HFF-Myc (cell line): ENCODE results near the gene STK32C.

Experiments
- DNase-seq: peaks from one replicate; pipeline ENCODE4 v3.0.0-alpha.2; 2011; ENCODE audit warnings: low read depth; ENCODE audit errors: extremely low read depth
- H3K4me3 ChIP-seq: replicated peaks from 2 replicates; pipeline ENCODE4 v1.5.1; 2011; ENCODE audit warnings: low read depth, mild to moderate bottlenecking, control low read depth, low read length
- CTCF ChIP-seq: IDR thresholded peaks from 2 replicates; pipeline ENCODE4 v1.5.1; 2012; ENCODE audit warnings: mild to moderate bottlenecking, low read depth, low read length, control low read depth; ENCODE audit errors: missing control alignments

The STK32C gene

GRCh38 chr10:132241086-132241485 lies 66.7 kb downstream of the STK32C start:
- DNase-seq: no peak
- TF ChIP-seq CTCF: no peak
- no peak overlapping the region for H3K4me3 ChIP-seq

- TF ChIP-seq CTCF: no peak
- DNase-seq: no peak
- H3K4me3 ChIP-seq: no peak overlapping the region
These were observed 67.2 kb downstream of the STK32C start for GRCh38 chr10:132240581-132240980.

- TF ChIP-seq CTCF: no peak
- DNase-seq: no peak
- no peak overlapping the region for H3K4me3 ChIP-seq
These were observed 67.6 kb downstream of the STK32C start for GRCh38 chr10:132240156-132240555.

- no peak overlapping the region for H3K4me3 ChIP-seq
- TF ChIP-seq CTCF: no peak
- DNase-seq: no peak
These were observed 68.4 kb downstream of the STK32C start for GRCh38 chr10:132239126-132240031.

GRCh38 chr10:132238371-132239125 lies 69.2 kb downstream of the STK32C start:
- no peak for TF ChIP-seq CTCF
- no peak overlapping the region for H3K4me3 ChIP-seq
- DNase-seq: no peak

- no peak for DNase-seq
- H3K4me3 ChIP-seq: no peak overlapping the region
- TF ChIP-seq CTCF: no peak
These were observed 69.9 kb downstream of the STK32C start for GRCh38 chr10:132237871-132238270.
